NCI-H187 (cell line): ENCODE results near the gene ADAM23.

Source experiments
- DNase-seq, 2 experiments: peaks; one replicate each; lab custom pipeline; 2025; lab: John Stamatoyannopoulos, UW

The ADAM23 gene

GRCh38 chr2:206511283-206511682 is 68.0 kb downstream of the ADAM23 start:
- no peak for DNase-seq

GRCh38 chr2:206512999-206513398 is 69.7 kb downstream of the ADAM23 start:
- no peak for DNase-seq

GRCh38 chr2:206515580-206515979 is 72.2 kb downstream of the ADAM23 start:
- DNase-seq = no peak

GRCh38 chr2:206518997-206519396 is 75.7 kb downstream of the ADAM23 start:
- DNase-seq = no peak

- DNase-seq = no peak
Measured at GRCh38 chr2:206520450-206520849, 77.1 kb downstream of the ADAM23 start.

DNA sequence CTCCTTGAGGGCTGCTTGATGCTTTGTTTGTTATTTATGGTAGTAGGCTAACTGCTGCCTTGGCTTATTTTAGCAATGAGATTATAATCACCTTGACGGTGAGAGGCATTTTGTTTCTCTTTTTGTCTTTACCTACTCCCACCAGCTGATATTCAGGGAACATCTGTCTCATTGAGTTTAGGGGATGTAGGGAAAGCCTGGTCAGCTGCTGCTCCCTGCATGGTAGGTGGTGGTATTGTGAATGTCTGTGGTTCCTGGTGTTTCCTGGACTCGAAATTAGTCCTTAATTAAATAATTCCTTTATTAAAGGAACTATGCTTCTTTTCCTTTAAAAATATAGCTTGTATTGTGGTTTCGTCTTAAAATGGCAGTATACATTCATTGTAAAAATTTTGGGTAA is 77.8 kb downstream of the ADAM23 start:
- no peak for DNase-seq

DNA sequence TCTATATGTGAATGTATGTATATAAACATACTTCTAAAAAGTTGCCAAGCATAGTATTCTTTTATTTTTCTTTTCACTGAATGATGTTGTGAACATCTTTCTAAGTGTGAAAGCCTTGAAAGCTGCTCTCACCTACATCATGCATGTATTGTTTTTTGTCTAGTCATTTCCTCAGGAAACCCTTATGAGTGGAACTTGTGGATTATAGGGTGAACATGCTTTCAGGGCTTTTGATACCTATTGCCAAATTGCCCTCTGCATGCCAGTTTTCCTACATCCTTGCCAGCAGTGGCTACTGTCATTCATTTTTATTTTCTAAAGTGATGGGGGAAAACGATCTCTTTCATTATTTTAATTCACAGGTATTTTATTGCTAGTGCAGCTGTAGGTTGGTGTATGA is 78.3 kb downstream of the ADAM23 start:
- no peak for DNase-seq

DNA sequence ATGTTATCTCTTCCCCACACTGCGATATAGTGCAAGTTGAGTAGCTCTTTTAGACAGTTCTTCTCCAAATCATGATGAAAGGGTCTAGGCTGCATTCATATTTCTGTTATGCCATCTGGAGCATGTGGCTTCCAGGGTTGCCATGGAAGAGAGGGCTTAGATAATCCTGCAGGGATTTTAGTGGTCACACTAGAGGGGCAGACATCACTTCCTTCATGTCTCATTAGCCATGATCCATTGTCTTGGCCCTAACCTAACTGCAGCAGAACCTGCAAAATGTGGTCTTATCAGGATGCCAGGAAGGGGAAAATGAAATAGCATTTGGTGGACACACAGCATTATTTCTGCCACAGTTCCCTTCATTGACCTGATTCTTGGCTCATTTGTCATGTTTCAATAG is 83.1 kb downstream of the ADAM23 start:
- no peak for DNase-seq

DNA sequence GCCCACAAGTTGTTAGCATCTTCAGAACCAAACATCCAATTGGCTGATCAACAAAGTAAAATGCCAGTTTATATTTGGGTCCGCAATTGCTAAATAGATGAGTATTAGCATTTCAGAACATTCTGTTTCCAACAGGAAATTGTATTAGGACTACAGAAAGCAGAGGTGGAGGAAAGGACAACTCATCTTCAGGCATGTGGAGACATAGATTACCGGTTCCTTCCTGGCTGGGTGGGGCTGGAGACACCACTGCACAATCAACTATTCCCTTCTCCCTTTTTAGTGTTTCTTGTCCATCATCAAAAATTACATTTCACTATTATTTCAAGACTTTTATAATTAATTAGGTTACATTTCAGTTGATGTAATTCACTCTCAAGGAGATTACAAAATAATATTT is 83.8 kb downstream of the ADAM23 start:
- DNase-seq = no peak

GRCh38 chr2:206530727-206531126 is 87.4 kb downstream of the ADAM23 start:
- no peak for DNase-seq

GRCh38 chr2:206531996-206532543 is 88.7 kb downstream of the ADAM23 start:
- DNase-seq = no peak

- no peak for DNase-seq
Measured at GRCh38 chr2:206533977-206534376, 90.6 kb downstream of the ADAM23 start.

- no peak for DNase-seq
Measured at GRCh38 chr2:206535260-206535986, 92.1 kb downstream of the ADAM23 start.

GRCh38 chr2:206540757-206541156 is 97.4 kb downstream of the ADAM23 start:
- no peak for DNase-seq

- no peak for DNase-seq
Measured at GRCh38 chr2:206543073-206543472, 99.7 kb downstream of the ADAM23 start.

GRCh38 chr2:206548383-206548782 is 105.1 kb downstream of the ADAM23 start:
- no peak for DNase-seq

DNA sequence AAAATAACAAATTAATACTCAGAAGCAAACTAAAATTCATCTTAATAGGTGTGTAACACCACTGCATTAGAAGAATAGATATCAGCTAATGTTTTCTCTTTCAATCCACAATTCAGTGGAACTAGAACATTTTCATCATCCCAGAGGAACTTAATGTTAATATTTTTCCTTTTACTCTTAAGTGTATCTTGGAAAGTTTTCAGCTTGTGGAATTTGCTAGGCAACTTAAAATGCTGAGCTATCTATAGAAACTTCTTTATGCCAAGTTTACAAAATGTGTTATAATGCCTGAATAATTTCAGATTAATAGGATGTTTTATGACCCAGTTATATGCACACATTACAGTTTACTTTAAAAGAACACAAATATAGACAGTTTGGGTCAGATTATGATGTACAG is 112.4 kb downstream of the ADAM23 start:
- no peak for DNase-seq

GRCh38 chr2:206556357-206556949 is 113.1 kb downstream of the ADAM23 start:
- DNase-seq = no peak

GRCh38 chr2:206557321-206557720 is 114.0 kb downstream of the ADAM23 start:
- DNase-seq = no peak

- DNase-seq = no peak
Measured at GRCh38 chr2:206558492-206558891, 115.2 kb downstream of the ADAM23 start.

DNA sequence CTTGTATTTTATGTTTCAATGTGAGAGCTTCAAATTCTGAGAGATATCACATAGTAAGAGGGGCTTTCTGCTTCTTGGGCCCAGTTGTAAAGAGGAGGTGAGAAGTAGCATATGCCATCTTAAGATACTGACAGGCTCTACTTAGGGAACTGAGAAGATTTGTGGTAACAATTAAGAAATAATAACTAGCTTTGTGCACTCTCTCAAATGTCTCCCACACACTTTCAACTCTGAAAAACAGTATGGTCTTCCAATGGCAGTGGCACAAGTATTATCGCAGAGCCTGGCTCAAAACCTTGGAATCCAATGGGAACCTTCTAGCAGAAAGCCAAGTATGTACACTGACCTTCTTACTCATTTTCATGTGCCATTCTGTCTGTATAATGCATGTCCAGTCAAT is 118.6 kb downstream of the ADAM23 start:
- no peak for DNase-seq

DNA sequence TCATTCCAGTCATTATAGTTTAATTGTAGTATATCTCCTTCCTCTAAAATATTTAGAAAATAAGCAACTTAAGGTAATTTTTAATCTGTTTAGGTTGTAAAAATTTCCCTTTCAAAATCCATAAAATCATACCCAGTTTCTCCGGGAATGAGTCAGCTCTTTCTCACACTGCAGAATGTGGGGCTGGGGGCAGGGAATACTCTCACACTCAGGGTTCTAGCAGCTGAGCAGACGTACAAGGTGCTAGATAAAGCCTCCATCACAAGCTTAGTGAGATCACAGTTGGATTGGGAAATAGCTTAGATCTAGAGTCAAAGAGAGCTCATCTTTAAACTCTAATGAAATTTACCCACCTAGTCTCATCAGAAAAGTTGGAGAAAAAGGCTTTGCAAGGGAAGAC is 119.0 kb downstream of the ADAM23 start:
- DNase-seq = no peak

- DNase-seq = no peak
Measured at GRCh38 chr2:206563374-206563773, 120.0 kb downstream of the ADAM23 start.

- DNase-seq = no peak
Measured at GRCh38 chr2:206565666-206566065, 122.3 kb downstream of the ADAM23 start.
